Fibroblast of villous mesenchyme (primary cell): ENCODE results near the gene SNX1. TPM values are rescaled to one million over a fixed set of nuclear protein-coding genes. Genes with fewer than 3 reads are reported as not detected.
"Not testable (repeated sequence)": the region's sequence is repeated elsewhere in the genome, so short reads cannot be mapped to it uniquely, and the experiment has no call there.

Source experiments
- DNase-seq: peaks from one replicate; pipeline ENCODE4 v3.0.0-alpha.2; 2010; ENCODE audit warnings: low read depth
- H3K4me3 ChIP-seq: 2 replicates; pipeline ENCODE4 v1.5.1; 2011; ENCODE audit warnings: low read depth, mild to moderate bottlenecking, low read length
- CTCF ChIP-seq: IDR thresholded peaks from 2 replicates; pipeline ENCODE4 v1.5.1; 2012; ENCODE audit warnings: low read depth, mild to moderate bottlenecking, low read length; ENCODE audit not compliant: insufficient read depth
- total RNA-seq: library from RNA; depleted of rRNA; stranded (reverse); fragments of >200 nt; gene quantifications from 2 replicates; pipeline ENCODE4 v1.2.3, GENCODE V29; 2012

The SNX1 gene
- total RNA-seq, 1 donor: 42.7 TPM

- peak overlapping the region; percentile 95 for H3K4me3 ChIP-seq
- TF ChIP-seq CTCF: peak; percentile 6
- peak; percentile 43 for DNase-seq
Observed at GRCh38 chr15:64096668-64097384, 1.0 kb downstream of the SNX1 start.

GRCh38 chr15:64099379-64099778 is 3.6 kb downstream of the SNX1 start:
- no peak for TF ChIP-seq CTCF
- peak; percentile 40 for DNase-seq
- H3K4me3 ChIP-seq: no peak overlapping the region

- DNase-seq: no peak
- H3K4me3 ChIP-seq: no peak overlapping the region
- TF ChIP-seq CTCF: no peak
Observed at GRCh38 chr15:64100958-64101357, 5.2 kb downstream of the SNX1 start.

- no peak for TF ChIP-seq CTCF
- DNase-seq: no peak
- no peak overlapping the region for H3K4me3 ChIP-seq
Observed at GRCh38 chr15:64102497-64102896, 6.7 kb downstream of the SNX1 start.

- DNase-seq: peak; percentile 85
- no peak overlapping the region for H3K4me3 ChIP-seq
- TF ChIP-seq CTCF: no peak
Observed at GRCh38 chr15:64105113-64105704, 9.4 kb downstream of the SNX1 start.

- TF ChIP-seq CTCF: no peak
- no peak overlapping the region for H3K4me3 ChIP-seq
- DNase-seq: no peak
Observed at GRCh38 chr15:64107337-64107736, 11.6 kb downstream of the SNX1 start.

GRCh38 chr15:64110108-64110701 is 14.4 kb downstream of the SNX1 start:
- H3K4me3 ChIP-seq, DNase-seq: not testable (repeated sequence)
